NCI-H748 treated with DMSO at 0.1 percent for 48 hours (cell line): ENCODE results near the gene VEGFD.

ENCODE experiments used
- DNase-seq: peaks from one replicate; lab custom pipeline; 2025; lab: John Stamatoyannopoulos, UW

The VEGFD gene

GRCh38 chrX:15384304-15384703 lies at the start of gene VEGFD:
TSS of gene VEGFD (minus strand) at chrX:15384413. CDS start at chrX:15383946, 467 bp downstream.
- DNase-seq, result no peak

- no peak for DNase-seq
Measured at GRCh38 chrX:15430584-15430983, 46.4 kb upstream of the VEGFD start.

GRCh38 chrX:15430076-15430475 lies 45.9 kb upstream of the VEGFD start:
- no peak for DNase-seq

GRCh38 chrX:15425024-15425423 lies 40.8 kb upstream of the VEGFD start:
- no peak for DNase-seq

GRCh38 chrX:15418707-15419181 lies 34.5 kb upstream of the VEGFD start:
- no peak for DNase-seq

GRCh38 chrX:15418041-15418706 lies 34.0 kb upstream of the VEGFD start:
- DNase-seq, result no peak

- no peak for DNase-seq
Measured at GRCh38 chrX:15416133-15416993, 32.1 kb upstream of the VEGFD start.

GRCh38 chrX:15413101-15413500 lies 28.9 kb upstream of the VEGFD start:
- no peak for DNase-seq

GRCh38 chrX:15410947-15411346 lies 26.7 kb upstream of the VEGFD start:
- DNase-seq, result no peak

GRCh38 chrX:15410430-15410829 lies 26.2 kb upstream of the VEGFD start:
- DNase-seq, result no peak

- no peak for DNase-seq
Measured at GRCh38 chrX:15405846-15406245, 21.6 kb upstream of the VEGFD start.

- DNase-seq, result no peak
Measured at GRCh38 chrX:15404401-15405096, 20.3 kb upstream of the VEGFD start.

GRCh38 chrX:15401378-15401777 lies 17.2 kb upstream of the VEGFD start:
- DNase-seq, result no peak

- no peak for DNase-seq
Measured at GRCh38 chrX:15399962-15400391, 15.8 kb upstream of the VEGFD start.

GRCh38 chrX:15398874-15399273 lies 14.7 kb upstream of the VEGFD start:
- DNase-seq, result no peak

- no peak for DNase-seq
Measured at GRCh38 chrX:15395789-15396188, 11.6 kb upstream of the VEGFD start.

- no peak for DNase-seq
Measured at GRCh38 chrX:15391850-15392249, 7.6 kb upstream of the VEGFD start.

- DNase-seq, result no peak
Measured at GRCh38 chrX:15382813-15383212, 1.4 kb downstream of the VEGFD start.

- no peak for DNase-seq
Measured at GRCh38 chrX:15376956-15377355, 7.3 kb downstream of the VEGFD start.

- no peak for DNase-seq
Measured at GRCh38 chrX:15373976-15374375, 10.2 kb downstream of the VEGFD start.

- no peak for DNase-seq
Measured at GRCh38 chrX:15366506-15367352, 17.5 kb downstream of the VEGFD start.

GRCh38 chrX:15359701-15360100 lies 24.5 kb downstream of the VEGFD start:
- no peak for DNase-seq
